ENCODE measurements around the gene B4GALNT4. TPM values are rescaled to one million over a fixed set of nuclear protein-coding genes. Genes with fewer than 3 reads are reported as not detected.
"Not testable (repeated sequence)": the region's sequence is repeated elsewhere in the genome, so short reads cannot be mapped to it uniquely, and the experiment has no call there.

B4GALNT4 gene
- total RNA-seq, 6 experiments from 2014 or later = 6.4 to 12.1 (median 8.4) TPM

GRCh38 chr11:330307-330693, 39.0 kb upstream of the B4GALNT4 start:
- Mint-ChIP-seq H3K4me3 (no peak overlapping the region), H3K4me1 (ENCODE audit: low read depth) (peaks cover 12% of the 10 kb centered on the region), H3K27ac (no peak overlapping the region), H3K9me3 (no peaks in the 10 kb centered on the region), H3K36me3 (ENCODE audit: low read depth) (no peaks in the 10 kb centered on the region), H3K27me3 (ENCODE audit: insufficient read depth) (peaks cover 4% of the 10 kb centered on the region)
- TF ChIP-seq CTCF (IDR thresholded peaks at IDR 0.05) = no peak
- no peak for DNase-seq

GRCh38 chr11:330694-331357, 38.5 kb upstream of the B4GALNT4 start:
- DNase-seq = no peak
- H3K4me1 Mint-ChIP-seq (ENCODE audit: low read depth) = peaks cover 12% of the 10 kb centered on the region

GRCh38 chr11:331358-332060, 37.8 kb upstream of the B4GALNT4 start:
- Mint-ChIP-seq H3K27ac (no peak overlapping the region), H3K4me1 (ENCODE audit: low read depth) (peaks cover 19% of the 10 kb centered on the region), H3K36me3 (ENCODE audit: low read depth) (no peaks in the 10 kb centered on the region), H3K4me3 (no peak overlapping the region), H3K9me3 (no peaks in the 10 kb centered on the region), H3K27me3 (ENCODE audit: insufficient read depth) (peaks cover 4% of the 10 kb centered on the region)
- no peak for TF ChIP-seq CTCF (IDR thresholded peaks at IDR 0.05)
- DNase-seq = no peak

More at GRCh38 chr11:330694-331357, 38.5 kb upstream of the B4GALNT4 start:
- Mint-ChIP-seq H3K9me3 (no peaks in the 10 kb centered on the region), H3K27me3 (ENCODE audit: insufficient read depth) (peaks cover 4% of the 10 kb centered on the region), H3K36me3 (ENCODE audit: low read depth) (no peaks in the 10 kb centered on the region), H3K4me3 (no peak overlapping the region), H3K27ac (no peak overlapping the region)
- no peak for TF ChIP-seq CTCF (IDR thresholded peaks at IDR 0.05)

GRCh38 chr11:332651-333480, 36.4 kb upstream of the B4GALNT4 start:
- TF ChIP-seq CTCF (IDR thresholded peaks at IDR 0.05) = no peak
- H3K27me3 Mint-ChIP-seq (ENCODE audit: insufficient read depth) = peaks cover 4% of the 10 kb centered on the region
- H3K4me1 Mint-ChIP-seq (ENCODE audit: low read depth) = peaks cover 14% of the 10 kb centered on the region

GRCh38 chr11:333616-334263, 35.6 kb upstream of the B4GALNT4 start:
- H3K4me3 Mint-ChIP-seq = not testable (repeated sequence)

More at GRCh38 chr11:332651-333480, 36.4 kb upstream of the B4GALNT4 start:
- DNase-seq = no peak
- Mint-ChIP-seq H3K36me3 (ENCODE audit: low read depth) (no peaks in the 10 kb centered on the region), H3K27ac (no peak overlapping the region), H3K4me3 (no peak overlapping the region), H3K9me3 (no peaks in the 10 kb centered on the region)

More at GRCh38 chr11:333616-334263, 35.6 kb upstream of the B4GALNT4 start:
- peaks cover 14% of the 10 kb centered on the region for H3K4me1 Mint-ChIP-seq (ENCODE audit: low read depth)
- not testable (repeated sequence) for H3K9me3 Mint-ChIP-seq; H3K36me3 Mint-ChIP-seq (ENCODE audit: low read depth); DNase-seq; H3K27me3 Mint-ChIP-seq (ENCODE audit: insufficient read depth); H3K27ac Mint-ChIP-seq

All from HFFc6 (cell line).